HepG2 (cell line): ENCODE measurements around the gene FGD2. TPM values are rescaled to one million over a fixed set of nuclear protein-coding genes. Genes with fewer than 3 reads are reported as not detected.

Experiments used
- CSRNP2 ChIP-seq: sonication (generic); formaldehyde crosslinking; conservative IDR thresholded peaks from 2 replicates; pipeline ENCODE4 v1.8.0; 2022; ENCODE audit warnings: low read depth, missing genetic modification reagents
- HOXA5 ChIP-seq: sonication (generic); formaldehyde crosslinking; IDR thresholded peaks from 2 replicates; pipeline ENCODE4 v1.4.0; 2020; ENCODE audit warnings: missing genetic modification reagents
- POLR2G ChIP-seq: fragments of 200-400 bp; formaldehyde crosslinking; IDR thresholded peaks from 2 replicates; pipeline ENCODE4 v1.6.1; 2018; ENCODE audit warnings: mild to moderate bottlenecking, low read depth, low read length, moderate library complexity
- RFXANK ChIP-seq: IDR thresholded peaks from 2 replicates; pipeline ENCODE4 v1.6.1; 2016
- SRSF1 ChIP-seq: fragments of 200-400 bp; formaldehyde crosslinking; optimal IDR thresholded peaks from 2 replicates; pipeline ENCODE3; 2017; ENCODE audit warnings: mild to moderate bottlenecking, low read depth, low read length, moderate library complexity
- YY1 ChIP-seq: IDR thresholded peaks from 2 replicates; pipeline ENCODE4 v1.6.1; 2011; ENCODE audit warnings: low read length, low read depth, moderate library complexity, mild to moderate bottlenecking; ENCODE audit not compliant: insufficient read depth, insufficient replicate concordance
- ZBTB14 ChIP-seq: sonication (generic); formaldehyde crosslinking; IDR thresholded peaks from 2 replicates; pipeline ENCODE4 v1.4.0; 2020; ENCODE audit warnings: missing genetic modification reagents
- ZFYVE20 ChIP-seq: sonication (generic); formaldehyde crosslinking; IDR thresholded peaks from 2 replicates; pipeline ENCODE4 v1.8.0; 2023; ENCODE audit warnings: low read depth, mild to moderate bottlenecking, moderate library complexity, missing genetic modification reagents, borderline replicate concordance
- ZNF382 ChIP-seq: sonication (generic); formaldehyde crosslinking; IDR thresholded peaks from 2 replicates; pipeline ENCODE4 v1.5.0; 2020; ENCODE audit warnings: missing genetic modification reagents, mild to moderate bottlenecking, borderline replicate concordance
- ZZZ3 ChIP-seq: sonication (generic); formaldehyde crosslinking; IDR thresholded peaks from 2 replicates; pipeline ENCODE4 v1.4.0; 2020; ENCODE audit warnings: missing genetic modification reagents, mild to moderate bottlenecking, borderline replicate concordance
- polyA plus RNA-seq, 8 experiments: library from polyadenylated mRNA; depleted of rRNA in 3 of 8; stranded (reverse) in 7 of 8; unstranded in 1 of 8; fragments of >200 nt; fragmentation: Illumina TruSeq in 4 of 8; extraction: Trizol in 4 of 8; gene quantifications; 2 replicates each; pipeline versions ENCODE4 v1.2.1 to v1.2.3, GENCODE V29; 2011 to 2016; ENCODE audit warnings: low read depth in 4 of 8, missing spikeins in 1 of 8, mixed read lengths in 1 of 8; ENCODE audit not compliant: insufficient read depth in 1 of 8
- total RNA-seq, 5 experiments: library from RNA; depleted of rRNA; stranded (reverse); fragments of >200 nt; fragmentation: Illumina TruSeq; extraction: Trizol; gene quantifications; 2 replicates each; pipeline ENCODE4 v1.2.3, GENCODE V29; 2016; ENCODE audit warnings: low read depth in 1 of 5

FGD2 gene
- total and polyA plus RNA-seq, 2 of the 13 experiments (the other 11 are each of a cell fraction or from before 2014, with no cell fraction given) = not detected

- TF ChIP-seq ZBTB14 (CRISPR knock-in tag) (no peak), RFXANK (CRISPR knock-in tag) (no peak), SRSF1 (no peak), HOXA5 (CRISPR knock-in tag) (no peak), ZNF382 (no peak), POLR2G (no peak), YY1 (no peak), ZFYVE20 (CRISPR knock-in tag) (no peak), ZZZ3 (CRISPR knock-in tag) (no peak), CSRNP2 (CRISPR knock-in tag) (no peak)
- TF ChIP-seq, all 625 proteins: peak for 0
Measured at GRCh38 chr6:37074053-37074827, 68.8 kb downstream of the FGD2 start (continued).
